Left colon (tissue), 2 donors: Measurements from ENCODE around the gene SUPT6H. TPM values are rescaled to one million over a fixed set of nuclear protein-coding genes. Genes with fewer than 3 reads are reported as not detected.

ENCODE experiments used
- total RNA-seq, 2 donors: library from RNA; stranded (reverse); fragmentation: NEBNext Ultra II Directional; extraction: Animal tissue kit (Norgen Biotek cat#: 25700); gene quantifications; one replicate each; pipeline ENCODE4 v1.2.1, GENCODE V29; 2021
- donor health status: DM: no; HTN: no; CAD: no.
- donor health status: DM: yes; HTN: yes; CAD: no.

The SUPT6H gene
- total RNA-seq, 2 donors from 2014 or later: 43.8 to 50.5 TPM

Other genes with a start within 250 kb of the SUPT6H start
- 10 to 100 TPM; 24.4 to 26.5 TPM for gene SLC13A2, start 188.6 kb upstream of the SUPT6H start, total RNA-seq
- gene FOXN1, start 155.9 kb upstream of the SUPT6H start, total RNA-seq: under 1 TPM; 0.36 to 0.64 TPM
- gene UNC119, start 109.6 kb upstream of the SUPT6H start, total RNA-seq: 10 to 100 TPM; 26.7 to 32.4 TPM
- 10 to 100 TPM; 82.5 to 94.6 TPM for gene PIGS, start 90.7 kb upstream of the SUPT6H start, total RNA-seq
- 10 to 100 TPM; 26.0 to 38.6 TPM for gene ALDOC, start 85.3 kb upstream of the SUPT6H start, total RNA-seq
- gene SPAG5, start 63.2 kb upstream of the SUPT6H start, total RNA-seq: 10 to 100 TPM in 1 of 2 donors, 1 to 10 TPM in 1; 9.7 to 24.4 TPM
- 10 to 100 TPM; 10.2 to 13.5 TPM for gene RSKR, start 48.0 kb upstream of the SUPT6H start, total RNA-seq
- 100 to 1,000 TPM; 129 to 135 TPM for gene BLTP2, start 17.0 kb upstream of the SUPT6H start, total RNA-seq
- 10 to 100 TPM; 51.1 to 52.3 TPM for gene SDF2, start 299 bp upstream of the SUPT6H start, total RNA-seq
- gene PROCA1, start 49.7 kb downstream of the SUPT6H start, total RNA-seq: 1 to 10 TPM; 1.4 to 1.8 TPM
- 10 to 100 TPM in 1 of 2 donors, 1 to 10 TPM in 1; 6.9 to 17.4 TPM for gene RAB34, start 55.7 kb downstream of the SUPT6H start, total RNA-seq
- gene RPL23A, start 57.8 kb downstream of the SUPT6H start, total RNA-seq: 1,000 to 10,000 TPM; 1,131 to 1,234 TPM
- 10 to 100 TPM in 1 of 2 donors, 1 to 10 TPM in 1; 7.1 to 12.8 TPM for gene TLCD1, start 64.0 kb downstream of the SUPT6H start, total RNA-seq
- 1 to 10 TPM; 5.6 to 5.7 TPM for gene NEK8, start 66.6 kb downstream of the SUPT6H start, total RNA-seq
- 100 to 1,000 TPM; 116 to 136 TPM for gene TRAF4, start 81.8 kb downstream of the SUPT6H start, total RNA-seq
- gene FAM222B, start 180.6 kb downstream of the SUPT6H start, total RNA-seq: 10 to 100 TPM; 28.9 to 33.0 TPM
- gene ERAL1, start 192.8 kb downstream of the SUPT6H start, total RNA-seq: 10 to 100 TPM; 30.8 to 33.9 TPM
- 10 to 100 TPM; 82.4 to 91.5 TPM for gene FLOT2, start 235.5 kb downstream of the SUPT6H start, total RNA-seq
- gene DHRS13, start 240.9 kb downstream of the SUPT6H start, total RNA-seq: 1 to 10 TPM; 6.3 to 7.5 TPM